Caco-2 (cell line): ENCODE data around the gene DAPK1. TPM values are rescaled to one million over a fixed set of nuclear protein-coding genes. Genes with fewer than 3 reads are reported as not detected.

Experiments
- BruUV-seq: library from RNA; stranded (reverse); fragments of 400-500 nt; replicated peaks from 2 replicates; lab custom pipeline; 2021; lab: Mats Ljungman, UMichigan
- CTCF ChIA-PET: fragments of 300-600 bp; sonication (Branson Sonifier 250); formaldehyde crosslinking; loops from one replicate; lab custom pipeline; 2022; ENCODE audit warnings: antibody characterized with exemption; lab: Charles Lee
- POLR2A ChIA-PET: fragments of 300-600 bp; sonication (Branson Sonifier 250); formaldehyde crosslinking; loops from one replicate; lab custom pipeline; 2022; ENCODE audit warnings: antibody characterized with exemption; lab: Charles Lee
- DNase-seq, 2 experiments: peaks; one replicate each; pipeline versions ENCODE4 v3.0.0 to v3.0.0-alpha.2; 2020 to 2022
- H3K27me3 ChIP-seq: replicated peaks from 2 replicates; pipeline ENCODE4 v1.6.0; 2011; ENCODE audit warnings: low read length; ENCODE audit not compliant: control insufficient read depth, insufficient read depth
- H3K36me3 ChIP-seq: 2 replicates; pipeline ENCODE4 v1.5.1; 2011; ENCODE audit warnings: low read length; ENCODE audit not compliant: control insufficient read depth, insufficient read depth
- H3K4me1 ChIP-seq: fragments of 250-450 bp; sonication (Bioruptor Pico); 2 replicates; pipeline ENCODE4 v1.5.1; 2020; ENCODE audit warnings: mild to moderate bottlenecking
- H3K4me3 ChIP-seq: 2 replicates; pipeline ENCODE4 v1.5.1; 2011; ENCODE audit warnings: low read depth, mild to moderate bottlenecking, control low read depth, low read length
- H3K9me3 ChIP-seq: fragments of 250-450 bp; sonication (Bioruptor Pico); 2 replicates; pipeline ENCODE4 v1.5.1; 2020; ENCODE audit warnings: mild to moderate bottlenecking, moderate library complexity
- H3K27ac Mint-ChIP-seq: one replicate; pipeline ENCODE4 v1.8.0; 2022; ENCODE audit warnings: mixed read lengths; ENCODE audit not compliant: unreplicated experiment
- H3K27me3 Mint-ChIP-seq: one replicate; pipeline ENCODE4 v1.8.0; 2022; ENCODE audit warnings: mixed read lengths; ENCODE audit not compliant: insufficient read depth, unreplicated experiment
- H3K36me3 Mint-ChIP-seq: one replicate; pipeline ENCODE4 v1.8.0; 2022; ENCODE audit warnings: mild to moderate bottlenecking, mixed read lengths; ENCODE audit not compliant: insufficient read depth, unreplicated experiment
- H3K4me1 Mint-ChIP-seq: one replicate; pipeline ENCODE4 v1.8.0; 2022; ENCODE audit warnings: low read depth, mixed read lengths; ENCODE audit not compliant: unreplicated experiment
- H3K4me3 Mint-ChIP-seq: one replicate; pipeline ENCODE4 v1.8.0; 2022; ENCODE audit warnings: mild to moderate bottlenecking, moderate library complexity, mixed read lengths; ENCODE audit not compliant: unreplicated experiment
- H3K9me3 Mint-ChIP-seq: one replicate; pipeline ENCODE4 v1.8.0; 2022; ENCODE audit warnings: mixed read lengths; ENCODE audit not compliant: unreplicated experiment
- intact Hi-C: fragments of 100-400 bp; cut with micrococcal nuclease; formaldehyde crosslinking; loops from one replicate; pipeline ENCODE4 v1.10.0; 2022; ENCODE audit not compliant: unreplicated experiment
- total RNA-seq: library from RNA; stranded (reverse); gene quantifications from 2 replicates; pipeline ENCODE4 v1.2.3, GENCODE V29; 2022
- TF ChIP-seq, protein P1 (sequence below), 2 experiments: fragments of 200-600 bp in 1 of 2; IDR thresholded peaks; 1 replicate in 1 of 2; 2 replicates in 1 of 2; pipeline versions ENCODE4 v1.5.1 to v1.8.0; 2011 to 2022; ENCODE audit warnings: antibody characterized with exemption in 1 of 2, control low read depth in 1 of 2, inconsistent platforms in 1 of 2, low read depth in 1 of 2, low read length in 1 of 2, mild to moderate bottlenecking in 1 of 2, moderate library complexity in 1 of 2; ENCODE audit not compliant: insufficient read depth in 1 of 2, severe bottlenecking in 1 of 2, unreplicated experiment in 1 of 2

DAPK1 gene
- total RNA-seq, 1 experiment from 2014 or later: 79.2 TPM

DNA sequence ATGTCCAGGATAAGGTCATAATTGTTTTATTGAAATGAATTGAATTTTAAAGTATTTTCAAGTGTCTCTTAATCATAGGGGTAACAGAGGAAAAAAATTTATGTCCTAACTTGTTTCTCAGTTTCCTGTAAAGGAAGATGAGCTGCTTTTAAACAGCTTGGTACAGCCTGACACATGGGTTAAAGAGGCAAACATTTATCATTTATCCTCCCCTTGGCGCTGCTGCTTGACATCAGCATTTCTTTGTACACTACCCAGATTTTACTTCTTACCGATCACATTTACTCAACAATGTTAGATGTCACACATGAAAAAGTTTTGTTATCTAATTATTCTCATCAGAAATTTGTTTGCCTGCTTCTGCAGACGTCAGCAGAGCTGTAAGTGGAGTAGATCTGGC, 148.9 kb downstream of the DAPK1 start:
- BruUV-seq: no TSS peak
- Mint-ChIP-seq H3K36me3 (peaks cover 30% of the 10 kb centered on the region), H3K27ac (no peak overlapping the region), H3K27me3 (no peaks in the 10 kb centered on the region), H3K4me3 (no peak overlapping the region), H3K4me1 (no peaks in the 10 kb centered on the region), H3K9me3 (no peaks in the 10 kb centered on the region)
- H3K4me1 ChIP-seq: no peaks in the 10 kb centered on the region
- TF ChIP-seq, protein P1, sequence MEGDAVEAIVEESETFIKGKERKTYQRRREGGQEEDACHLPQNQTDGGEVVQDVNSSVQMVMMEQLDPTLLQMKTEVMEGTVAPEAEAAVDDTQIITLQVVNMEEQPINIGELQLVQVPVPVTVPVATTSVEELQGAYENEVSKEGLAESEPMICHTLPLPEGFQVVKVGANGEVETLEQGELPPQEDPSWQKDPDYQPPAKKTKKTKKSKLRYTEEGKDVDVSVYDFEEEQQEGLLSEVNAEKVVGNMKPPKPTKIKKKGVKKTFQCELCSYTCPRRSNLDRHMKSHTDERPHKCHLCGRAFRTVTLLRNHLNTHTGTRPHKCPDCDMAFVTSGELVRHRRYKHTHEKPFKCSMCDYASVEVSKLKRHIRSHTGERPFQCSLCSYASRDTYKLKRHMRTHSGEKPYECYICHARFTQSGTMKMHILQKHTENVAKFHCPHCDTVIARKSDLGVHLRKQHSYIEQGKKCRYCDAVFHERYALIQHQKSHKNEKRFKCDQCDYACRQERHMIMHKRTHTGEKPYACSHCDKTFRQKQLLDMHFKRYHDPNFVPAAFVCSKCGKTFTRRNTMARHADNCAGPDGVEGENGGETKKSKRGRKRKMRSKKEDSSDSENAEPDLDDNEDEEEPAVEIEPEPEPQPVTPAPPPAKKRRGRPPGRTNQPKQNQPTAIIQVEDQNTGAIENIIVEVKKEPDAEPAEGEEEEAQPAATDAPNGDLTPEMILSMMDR (IDR thresholded peaks at IDR 0.05; ENCODE audit: insufficient read depth in 1 of 2, low read depth in 1 of 2, low read length in 1 of 2, severe bottlenecking in 1 of 2, unreplicated experiment in 1 of 2): no peak
- DNase-seq: no peak
- ChIA-PET POLR2A (no interaction called here), CTCF (no interaction called here)
- no peaks in the 10 kb centered on the region for H3K27me3 ChIP-seq
- no peaks in the 10 kb centered on the region; the same call in 1 of the 2 replicates for H3K36me3 ChIP-seq
- intact Hi-C loops: no loop called here
- H3K9me3 ChIP-seq: no peaks in the 10 kb centered on the region
- H3K4me3 ChIP-seq: no peak overlapping the region

DNA sequence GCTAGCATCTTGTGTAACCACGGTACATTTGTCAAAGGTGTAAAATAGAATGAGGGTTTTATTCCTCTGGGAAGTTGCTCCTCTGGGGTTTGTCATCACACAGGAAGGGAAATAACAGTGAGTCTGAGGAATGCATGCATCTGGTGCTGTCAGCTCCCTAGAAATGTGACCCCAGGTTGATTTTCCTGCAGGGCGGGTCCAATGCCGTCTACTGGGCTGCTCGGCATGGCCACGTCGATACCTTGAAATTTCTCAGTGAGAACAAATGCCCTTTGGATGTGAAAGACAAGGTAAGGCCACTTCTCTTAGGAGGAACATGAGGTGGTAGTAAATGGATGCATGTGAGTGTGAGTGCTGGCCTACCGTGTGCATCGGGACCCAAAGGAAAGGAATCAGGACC, 149.4 kb downstream of the DAPK1 start:
- Mint-ChIP-seq H3K4me1 (no peaks in the 10 kb centered on the region), H3K27me3 (no peaks in the 10 kb centered on the region), H3K4me3 (no peak overlapping the region), H3K27ac (no peak overlapping the region), H3K9me3 (no peaks in the 10 kb centered on the region), H3K36me3 (peaks cover 31% of the 10 kb centered on the region)
- TF ChIP-seq, protein P1 (IDR thresholded peaks at IDR 0.05; ENCODE audit: insufficient read depth in 1 of 2, low read depth in 1 of 2, low read length in 1 of 2, severe bottlenecking in 1 of 2, unreplicated experiment in 1 of 2): no peak
- no peak for DNase-seq
- Histone ChIP-seq H3K4me3 (no peak overlapping the region), H3K27me3 (no peaks in the 10 kb centered on the region), H3K9me3 (no peaks in the 10 kb centered on the region), H3K36me3 (no peaks in the 10 kb centered on the region; the same call in 1 of the 2 replicates), H3K4me1 (no peaks in the 10 kb centered on the region)
- ChIA-PET CTCF (no interaction called here), POLR2A (no interaction called here)
- intact Hi-C loops: no loop called here
- no TSS peak for BruUV-seq

DNA sequence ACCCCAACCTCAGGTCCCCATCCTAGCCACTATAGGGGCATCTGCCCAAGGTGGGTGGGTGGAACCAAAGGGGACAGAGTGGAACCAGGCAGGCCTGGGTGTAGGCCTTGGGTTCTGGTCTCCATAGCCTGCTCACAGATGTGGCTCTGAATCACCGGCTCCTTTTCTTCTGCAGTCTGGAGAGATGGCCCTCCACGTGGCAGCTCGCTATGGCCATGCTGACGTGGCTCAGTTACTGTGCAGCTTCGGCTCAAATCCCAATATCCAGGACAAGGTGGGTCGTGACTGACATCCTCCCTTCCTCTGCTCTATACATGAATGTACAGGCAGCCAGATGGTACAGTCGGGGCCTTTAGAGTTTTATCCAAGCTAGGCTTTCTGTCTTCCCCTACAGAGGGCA, 150.9 kb downstream of the DAPK1 start:
- Mint-ChIP-seq H3K4me3 (no peak overlapping the region), H3K4me1 (no peaks in the 10 kb centered on the region), H3K9me3 (no peaks in the 10 kb centered on the region), H3K36me3 (peaks cover 19% of the 10 kb centered on the region), H3K27ac (no peak overlapping the region), H3K27me3 (no peaks in the 10 kb centered on the region)
- no peaks in the 10 kb centered on the region for H3K9me3 ChIP-seq
- DNase-seq: no peak
- no TSS peak for BruUV-seq
- intact Hi-C loops: no loop called here
- H3K4me3 ChIP-seq: no peak overlapping the region
- TF ChIP-seq, protein P1 (IDR thresholded peaks at IDR 0.05; ENCODE audit: insufficient read depth in 1 of 2, low read depth in 1 of 2, low read length in 1 of 2, severe bottlenecking in 1 of 2, unreplicated experiment in 1 of 2): no peak
- no peaks in the 10 kb centered on the region for H3K4me1 ChIP-seq
- H3K36me3 ChIP-seq: no peaks in the 10 kb centered on the region; the same call in 1 of the 2 replicates
- POLR2A ChIA-PET: no interaction called here
- H3K27me3 ChIP-seq: no peaks in the 10 kb centered on the region
- CTCF ChIA-PET: no interaction called here
